OCI-LY7 (cell line): ENCODE data around the gene SLC18A2. TPM values are rescaled to one million over a fixed set of nuclear protein-coding genes. Genes with fewer than 3 reads are reported as not detected.

Experiments used
- BruUV-seq: library from RNA; stranded (reverse); fragments of 400-500 nt; replicated peaks from 2 replicates; lab custom pipeline; 2021; lab: Mats Ljungman, UMichigan
- CTCF ChIA-PET: fragments of 300-600 bp; sonication (Branson Sonifier 250); formaldehyde crosslinking; loops from one replicate; lab custom pipeline; 2022; ENCODE audit warnings: antibody characterized with exemption; ENCODE audit not compliant: unreplicated experiment; lab: Charles Lee
- POLR2A ChIA-PET: fragments of 300-600 bp; sonication (Branson Sonifier 250); formaldehyde crosslinking; loops from one replicate; lab custom pipeline; 2022; ENCODE audit warnings: antibody characterized with exemption; lab: Charles Lee
- DNase-seq: peaks from one replicate; pipeline ENCODE4 v3.0.0-alpha.2; 2015; ENCODE audit warnings: low spot score
- H2AFZ ChIP-seq: fragments of 200-600 bp; sonication (generic), shearing (Covaris generic); 2 replicates; pipeline ENCODE4 v1.6.1; 2014; ENCODE audit warnings: mild to moderate bottlenecking, antibody characterized with exemption, low read length, moderate library complexity
- H3K27ac ChIP-seq: fragments of 200-600 bp; sonication (generic); 2 replicates; pipeline ENCODE4 v1.5.1; 2014; ENCODE audit warnings: mixed run types, low read depth, mild to moderate bottlenecking, moderate library complexity, low read length, inconsistent platforms; ENCODE audit not compliant: poor library complexity, severe bottlenecking
- H3K36me3 ChIP-seq: fragments of 200-600 bp; sonication (generic); 2 replicates; pipeline ENCODE4 v1.6.1; 2014; ENCODE audit warnings: mild to moderate bottlenecking, antibody characterized with exemption, low read length, moderate library complexity, mixed read lengths; ENCODE audit not compliant: insufficient read depth
- H3K4me1 ChIP-seq: fragments of 200-600 bp; sonication (generic); 2 replicates; pipeline ENCODE4 v1.5.1; 2014; ENCODE audit warnings: mild to moderate bottlenecking, low read length; ENCODE audit not compliant: insufficient read depth, poor library complexity, severe bottlenecking
- H3K4me2 ChIP-seq: fragments of 200-600 bp; sonication (generic); 2 replicates; pipeline ENCODE4 v1.6.1; 2014; ENCODE audit warnings: mild to moderate bottlenecking, low read length
- H3K4me3 ChIP-seq: fragments of 200-600 bp; sonication (generic); 2 replicates; pipeline ENCODE4 v1.5.1; 2014; ENCODE audit warnings: mild to moderate bottlenecking, low read depth, low read length; ENCODE audit not compliant: poor library complexity, severe bottlenecking
- H3K79me2 ChIP-seq: fragments of 200-600 bp; sonication (generic); 2 replicates; pipeline ENCODE4 v1.6.1; 2016; ENCODE audit warnings: low read depth, mild to moderate bottlenecking, low read length, moderate library complexity, mixed read lengths; ENCODE audit not compliant: insufficient read depth
- H3K9me2 ChIP-seq: fragments of 200-600 bp; sonication (generic); 2 replicates; pipeline ENCODE4 v1.6.1; 2016; ENCODE audit warnings: mild to moderate bottlenecking, low read length, mixed read lengths; ENCODE audit not compliant: insufficient read depth
- H3K9me3 ChIP-seq: fragments of 200-600 bp; sonication (generic); 2 replicates; pipeline ENCODE4 v1.6.1; 2014; ENCODE audit warnings: mild to moderate bottlenecking, mixed run types, low read length, mixed read lengths
- H4K20me1 ChIP-seq: fragments of 200-600 bp; sonication (generic); 2 replicates; pipeline ENCODE4 v1.6.1; 2014; ENCODE audit warnings: mild to moderate bottlenecking, antibody characterized with exemption, low read length, moderate library complexity, mixed read lengths; ENCODE audit not compliant: insufficient read depth
- EZH2phosphoT487 ChIP-seq: fragments of 200-600 bp; sonication (generic); IDR thresholded peaks from 2 replicates; pipeline ENCODE4 v1.6.1; 2018; ENCODE audit warnings: low read depth, borderline replicate concordance, mild to moderate bottlenecking, mixed run types, antibody characterized with exemption, low read length, moderate library complexity, mixed read lengths
- intact Hi-C: fragments of 100-400 bp; cut with micrococcal nuclease; formaldehyde crosslinking; loops from one replicate; pipeline ENCODE4 v1.10.0; 2022; ENCODE audit not compliant: unreplicated experiment
- total RNA-seq, 2 experiments: library from RNA; depleted of rRNA in 1 of 2; stranded (reverse); fragments of >200 nt in 1 of 2; shearing (Covaris generic) in 1 of 2; gene quantifications; 2 replicates each; pipeline ENCODE4 v1.2.3, GENCODE V29; 2014 to 2022
- TF ChIP-seq, protein P1 (sequence below): fragments of 200-600 bp; sonication (generic); conservative IDR thresholded peaks from 2 replicates; pipeline ENCODE4 v1.5.1; 2014; ENCODE audit warnings: mild to moderate bottlenecking, antibody characterized with exemption, low read length, moderate library complexity, mixed read lengths

Gene SLC18A2
- total RNA-seq, 2 experiments from 2014 or later = not detected

DNA sequence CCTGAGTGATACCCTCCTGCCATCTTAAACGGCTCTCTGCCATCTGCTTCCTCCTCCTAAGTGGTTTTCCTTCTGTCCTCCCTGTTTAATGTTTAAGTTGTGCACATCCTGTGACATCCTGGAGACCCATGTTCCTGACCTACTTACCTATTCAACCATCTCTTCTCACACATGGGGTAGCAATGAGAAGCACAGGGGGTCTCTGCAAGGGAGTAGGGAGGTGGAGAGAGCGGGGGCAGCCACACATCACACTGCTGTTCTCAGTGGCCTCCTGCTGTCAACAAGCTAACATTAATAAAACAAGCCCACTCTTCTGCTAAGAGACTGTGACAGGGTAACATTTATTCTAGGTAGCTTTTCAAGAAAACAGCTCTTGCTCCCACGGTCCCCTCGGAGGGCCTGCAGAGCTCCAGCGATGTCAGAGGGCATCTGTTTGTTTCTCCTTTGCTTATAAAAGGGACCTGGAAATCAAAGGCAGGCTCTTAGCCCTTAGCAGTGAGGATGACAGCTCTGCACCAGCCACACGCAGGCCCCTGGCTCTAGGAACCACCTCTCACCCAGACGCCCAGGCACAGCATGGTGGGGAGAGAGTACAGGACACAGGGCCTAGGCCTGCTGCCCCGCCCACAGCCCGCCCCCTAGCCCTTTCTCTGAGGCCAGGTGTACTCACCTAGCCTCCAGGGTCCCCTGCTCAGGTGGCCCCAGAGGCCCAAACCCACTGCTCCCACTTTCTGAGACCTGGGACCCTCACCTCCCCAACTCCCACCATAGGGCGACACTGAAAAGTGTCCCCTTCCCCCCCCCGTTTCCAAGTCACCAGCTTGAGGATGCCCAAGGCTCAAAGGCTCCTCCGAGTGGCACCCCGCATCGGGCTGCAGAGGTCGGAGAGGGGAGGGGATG is 943 bp upstream of the SLC18A2 start:
- Histone ChIP-seq H4K20me1 (no peaks in the 10 kb centered on the region), H3K79me2 (no peaks in the 10 kb centered on the region), H3K36me3 (no peaks in the 10 kb centered on the region), H3K4me1 (no peaks in the 10 kb centered on the region), H3K9me3 (no peaks in the 10 kb centered on the region), H3K27ac (no peak overlapping the region), H3K9me2 (no peaks in the 10 kb centered on the region), H3K4me3 (no peak overlapping the region), H2AFZ (no peak overlapping the region), H3K4me2 (no peak overlapping the region)
- intact Hi-C loops = no loop called here
- TF ChIP-seq EZH2phosphoT487 = no peak
- TF ChIP-seq, protein P1, sequence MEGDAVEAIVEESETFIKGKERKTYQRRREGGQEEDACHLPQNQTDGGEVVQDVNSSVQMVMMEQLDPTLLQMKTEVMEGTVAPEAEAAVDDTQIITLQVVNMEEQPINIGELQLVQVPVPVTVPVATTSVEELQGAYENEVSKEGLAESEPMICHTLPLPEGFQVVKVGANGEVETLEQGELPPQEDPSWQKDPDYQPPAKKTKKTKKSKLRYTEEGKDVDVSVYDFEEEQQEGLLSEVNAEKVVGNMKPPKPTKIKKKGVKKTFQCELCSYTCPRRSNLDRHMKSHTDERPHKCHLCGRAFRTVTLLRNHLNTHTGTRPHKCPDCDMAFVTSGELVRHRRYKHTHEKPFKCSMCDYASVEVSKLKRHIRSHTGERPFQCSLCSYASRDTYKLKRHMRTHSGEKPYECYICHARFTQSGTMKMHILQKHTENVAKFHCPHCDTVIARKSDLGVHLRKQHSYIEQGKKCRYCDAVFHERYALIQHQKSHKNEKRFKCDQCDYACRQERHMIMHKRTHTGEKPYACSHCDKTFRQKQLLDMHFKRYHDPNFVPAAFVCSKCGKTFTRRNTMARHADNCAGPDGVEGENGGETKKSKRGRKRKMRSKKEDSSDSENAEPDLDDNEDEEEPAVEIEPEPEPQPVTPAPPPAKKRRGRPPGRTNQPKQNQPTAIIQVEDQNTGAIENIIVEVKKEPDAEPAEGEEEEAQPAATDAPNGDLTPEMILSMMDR = no peak
- CTCF ChIA-PET = no interaction called here
- POLR2A ChIA-PET = no interaction called here
- BruUV-seq = no TSS peak
- DNase-seq = no peak

DNA sequence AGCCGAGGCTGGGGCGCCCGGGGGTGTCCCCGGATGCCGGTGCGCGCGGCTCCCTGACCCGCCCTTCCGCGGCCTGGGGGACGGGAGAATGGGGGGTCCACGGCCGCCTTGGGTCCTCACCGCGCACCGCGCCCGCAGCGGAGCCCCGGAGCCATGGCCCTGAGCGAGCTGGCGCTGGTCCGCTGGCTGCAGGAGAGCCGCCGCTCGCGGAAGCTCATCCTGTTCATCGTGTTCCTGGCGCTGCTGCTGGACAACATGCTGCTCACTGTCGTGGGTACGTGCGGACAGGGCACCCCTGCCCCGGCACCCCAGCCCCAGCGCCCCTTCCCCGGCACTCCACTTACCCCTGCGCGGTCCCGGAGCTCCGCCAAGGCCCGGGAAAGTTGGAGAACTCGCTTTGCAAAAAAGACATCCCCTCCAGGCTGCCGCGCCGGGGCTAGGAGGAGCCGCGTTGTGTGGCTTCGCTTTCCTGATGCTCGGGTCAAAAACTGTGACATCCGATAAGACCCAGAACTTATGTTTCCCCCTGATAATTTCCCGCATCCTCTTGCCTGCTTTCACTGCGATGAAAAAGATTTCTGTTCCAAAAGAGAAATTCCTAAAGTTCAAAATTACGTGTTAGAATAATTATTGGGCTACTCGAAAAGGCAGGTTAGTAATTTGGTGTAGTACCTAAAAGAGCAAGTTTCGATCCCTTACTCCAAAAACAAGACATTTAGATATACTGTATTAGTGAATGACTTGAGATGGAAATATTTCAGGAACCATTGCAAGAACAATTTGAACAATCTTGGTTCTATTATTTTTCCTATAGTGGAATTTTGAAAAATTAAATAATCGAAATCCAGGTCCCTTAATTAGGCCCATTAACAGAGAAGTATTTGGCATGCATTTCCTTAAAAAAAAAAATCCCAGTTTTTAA is 888 bp downstream of the SLC18A2 start:
- Histone ChIP-seq H3K27ac (no peak overlapping the region), H3K79me2 (no peaks in the 10 kb centered on the region), H3K4me2 (no peak overlapping the region), H3K9me3 (no peaks in the 10 kb centered on the region), H4K20me1 (no peaks in the 10 kb centered on the region), H3K4me3 (no peak overlapping the region), H3K36me3 (no peaks in the 10 kb centered on the region), H3K4me1 (no peaks in the 10 kb centered on the region), H3K9me2 (no peaks in the 10 kb centered on the region), H2AFZ (no peak overlapping the region)
- ChIA-PET CTCF (no interaction called here), POLR2A (no interaction called here)
- DNase-seq = no peak
- intact Hi-C loops = no loop called here
- TF ChIP-seq, protein P1 = no peak
- no peak for TF ChIP-seq EZH2phosphoT487
- BruUV-seq = no TSS peak
